ENCODE data around the gene TBC1D13. TPM values are rescaled to one million over a fixed set of nuclear protein-coding genes. Genes with fewer than 3 reads are reported as not detected.

Gene TBC1D13
- total and polyA plus RNA-seq, 10 of the 15 experiments (the other 5 are each of a cell fraction or from before 2014, with no cell fraction given), result 3.0 to 23.1 (median 16.5) TPM

GRCh38 chr9:128782669-128783068 lies 4.4 kb upstream of the TBC1D13 start:
- ChIA-PET CTCF (interaction anchor here (0.7 kb wide), 1 partner anchor 81 kb away, joined by 3 read pairs; the partner anchor contains the start of gene PKN3), SMC1A (ENCODE audit: uncharacterized antibody, unreplicated experiment) (no interaction called here), POLR2A (no interaction called here), RAD21 (ENCODE audit: unreplicated experiment) (no interaction called here)
- ATAC-seq (no peak), FAIRE-seq (no peak), DNase-seq (ENCODE audit: low read depth, low spot score) (no peak)
- Histone ChIP-seq H3K27me3 (replicated peaks in 1 of 2; ENCODE audit: control insufficient read depth in 2 of 2, insufficient read depth in 2 of 2, low read length in 1 of 2) (no peaks in the 10 kb centered on the region), H3K9ac (ENCODE audit: control insufficient read depth, insufficient read depth, low read length) (no peak overlapping the region), H3K36me3 (ENCODE audit: control insufficient read depth in 2 of 2, insufficient read depth in 2 of 2, low read length in 1 of 2) (no peaks in the 10 kb centered on the region), H3K9me3 (replicated peaks; ENCODE audit: control insufficient read depth, insufficient read depth, low read length) (peaks cover 6% of the 10 kb centered on the region; the same call in 2 of the 3 replicates), H2AFZ (ENCODE audit: control insufficient read depth, low read depth, low read length) (no peak overlapping the region), H3K79me2 (ENCODE audit: control insufficient read depth, insufficient read depth, low read length) (peaks cover 8% of the 10 kb centered on the region), H3K4me1 (ENCODE audit: control insufficient read depth, insufficient read depth, low read length) (peaks cover 7% of the 10 kb centered on the region), H4K20me1 (ENCODE audit: control insufficient read depth, insufficient read depth) (no peaks in the 10 kb centered on the region), H3K4me2 (ENCODE audit: control insufficient read depth, insufficient read depth) (no peak overlapping the region), H3K27ac (ENCODE audit: control insufficient read depth, insufficient read depth) (no peak overlapping the region), H3K4me3 (no peak overlapping the region)
- TF ChIP-seq MEF2B (IDR thresholded peaks at IDR 0.05; ENCODE audit: partially characterized antibody, poor library complexity, severe bottlenecking), result no peak
- no peak for TF ChIP-seq TAF1 (IDR thresholded peaks at IDR 0.05; ENCODE audit: borderline replicate concordance, low read depth, low read length)
- no peak for TF ChIP-seq ESRRA (IDR thresholded peaks at IDR 0.05; ENCODE audit: low read length)
- no peak for TF ChIP-seq POLR2AphosphoS2 (IDR thresholded peaks at IDR 0.05; ENCODE audit: low read depth, low read length)
- no peak for TF ChIP-seq EP300 (IDR thresholded peaks at IDR 0.05; ENCODE audit: borderline replicate concordance in 1 of 2, control insufficient read depth in 1 of 2, low read depth in 2 of 2, low read length in 2 of 2)
- TF ChIP-seq ELK1 (IDR thresholded peaks at IDR 0.05; ENCODE audit: low read depth, low read length), result no peak
- TF ChIP-seq MEF2A (IDR thresholded peaks at IDR 0.05; ENCODE audit: insufficient read depth, low read depth, low read length), result no peak
- TF ChIP-seq HCFC1 (IDR thresholded peaks at IDR 0.05; ENCODE audit: low read length), result no peak
- TF ChIP-seq STAT1 (conservative IDR thresholded peaks at IDR 0.05), result no peak
- no peak for TF ChIP-seq TCF7 (IDR thresholded peaks at IDR 0.05; ENCODE audit: borderline replicate concordance)
- TF ChIP-seq ZZZ3 (IDR thresholded peaks at IDR 0.05; ENCODE audit: control insufficient read depth, insufficient read length, low read depth), result no peak
- TF ChIP-seq BMI1 (IDR thresholded peaks at IDR 0.05; ENCODE audit: borderline replicate concordance), result no peak
- no peak for TF ChIP-seq ZBTB11 (CRISPR knock-in tag; IDR thresholded peaks at IDR 0.05)
- no peak for TF ChIP-seq CTCF (IDR thresholded peaks at IDR 0.05 in 2 of 3, conservative IDR thresholded peaks at IDR 0.05 in 1 of 3; ENCODE audit: control insufficient read depth in 2 of 3, extremely low read depth in 1 of 3, insufficient read depth in 1 of 3, low read depth in 3 of 3, low read length in 3 of 3)
- in situ Hi-C loops (cut with MboI) (no loop called here), intact Hi-C loops (cut with micrococcal nuclease; ENCODE audit: unreplicated experiment) (no loop called here)
- BruUV-seq (replicated peaks), result no TSS peak
- WGBS (ENCODE audit: insufficient coverage, insufficient replicate concordance, low lambda C conversion rate, missing lambda C conversion rate), result 83% methylated on average over 1 of the region's 1 CpG
